H9 (cell line): ENCODE measurements around the gene PAK1. TPM values are rescaled to one million over a fixed set of nuclear protein-coding genes. Genes with fewer than 3 reads are reported as not detected.

Source experiments
- DNase-seq: peaks from one replicate; pipeline ENCODE4 v3.0.0-alpha.2; 2017
- H2AFZ ChIP-seq: one replicate; pipeline ENCODE4 v1.6.1; 2013; ENCODE audit warnings: mild to moderate bottlenecking, low read length, control low read depth, moderate library complexity
- H2AK5ac ChIP-seq: 2 replicates; pipeline ENCODE4 v1.6.1; 2013; ENCODE audit warnings: low read length, control low read depth, mixed read lengths; ENCODE audit not compliant: insufficient read length
- H2BK120ac ChIP-seq: one replicate; pipeline ENCODE4 v1.6.1; 2013; ENCODE audit warnings: low read depth, mild to moderate bottlenecking, low read length, control low read depth, inconsistent platforms; ENCODE audit not compliant: poor library complexity, severe bottlenecking
- H2BK12ac ChIP-seq: 2 replicates; pipeline ENCODE4 v1.6.1; 2013; ENCODE audit warnings: low read length, control low read depth, mixed read lengths, low read depth; ENCODE audit not compliant: insufficient read length
- H2BK15ac ChIP-seq: 2 replicates; pipeline ENCODE4 v1.6.1; 2013; ENCODE audit warnings: low read depth, low read length, control low read depth
- H2BK20ac ChIP-seq: one replicate; pipeline ENCODE4 v1.6.1; 2013; ENCODE audit warnings: low read depth, mild to moderate bottlenecking, low read length, control low read depth, inconsistent platforms; ENCODE audit not compliant: poor library complexity, severe bottlenecking
- H2BK5ac ChIP-seq: 2 replicates; pipeline ENCODE4 v1.6.1; 2013; ENCODE audit warnings: low read length, control low read depth, mixed read lengths; ENCODE audit not compliant: insufficient read length
- H3K14ac ChIP-seq: 2 replicates; pipeline ENCODE4 v1.6.1; 2013; ENCODE audit warnings: low read length, control low read depth; ENCODE audit not compliant: insufficient read depth
- H3K18ac ChIP-seq: 2 replicates; pipeline ENCODE4 v1.6.1; 2013; ENCODE audit warnings: low read depth, mild to moderate bottlenecking, mixed read lengths, low read length, control low read depth; ENCODE audit not compliant: insufficient read length
- H3K23ac ChIP-seq: 2 replicates; pipeline ENCODE4 v1.6.1; 2013; ENCODE audit warnings: low read length, control low read depth, mixed read lengths, low read depth; ENCODE audit not compliant: insufficient read length
- H3K23me2 ChIP-seq: 2 replicates; pipeline ENCODE4 v1.6.1; 2013; ENCODE audit warnings: low read depth, mild to moderate bottlenecking, mixed read lengths, low read length, control low read depth; ENCODE audit not compliant: insufficient read length, poor library complexity, severe bottlenecking
- H3K27ac ChIP-seq: 2 replicates; pipeline ENCODE4 v1.5.1; 2013; ENCODE audit warnings: low read length, control low read depth, mixed read lengths, low read depth; ENCODE audit not compliant: insufficient read length
- H3K27me3 ChIP-seq: 2 replicates; pipeline ENCODE4 v1.6.1; 2013; ENCODE audit warnings: low read length, control low read depth, inconsistent platforms; ENCODE audit not compliant: insufficient read depth
- H3K4ac ChIP-seq: 2 replicates; pipeline ENCODE4 v1.6.1; 2013; ENCODE audit warnings: low read depth, mild to moderate bottlenecking, control low read depth, inconsistent platforms, low read length, moderate library complexity
- H3K4me1 ChIP-seq: 2 replicates; pipeline ENCODE4 v1.6.1; 2013; ENCODE audit warnings: low read length, control low read depth, inconsistent platforms; ENCODE audit not compliant: insufficient read depth
- H3K4me2 ChIP-seq: 2 replicates; pipeline ENCODE4 v1.6.1; 2013; ENCODE audit warnings: low read length, control low read depth, mixed read lengths; ENCODE audit not compliant: insufficient read length, insufficient read depth
- H3K56ac ChIP-seq: 2 replicates; pipeline ENCODE4 v1.6.1; 2013; ENCODE audit warnings: low read depth, mild to moderate bottlenecking, mixed read lengths, low read length, control low read depth; ENCODE audit not compliant: insufficient read length
- H3K79me1 ChIP-seq: 2 replicates; pipeline ENCODE4 v1.6.1; 2013; ENCODE audit warnings: low read depth, mild to moderate bottlenecking, moderate library complexity, low read length, control low read depth, inconsistent platforms; ENCODE audit not compliant: insufficient read depth, poor library complexity, severe bottlenecking
- H3K79me2 ChIP-seq: 2 replicates; pipeline ENCODE4 v1.6.1; 2013; ENCODE audit warnings: low read length, control low read depth, inconsistent platforms; ENCODE audit not compliant: insufficient read depth
- H3K9ac ChIP-seq: 2 replicates; pipeline ENCODE4 v1.6.1; 2013; ENCODE audit warnings: low read length, control low read depth, mixed read lengths; ENCODE audit not compliant: insufficient read length; ENCODE audit errors: extremely low read depth
- H3K9me3 ChIP-seq: one replicate; pipeline ENCODE4 v1.6.1; 2013; ENCODE audit warnings: low read depth, low read length, inconsistent platforms; ENCODE audit not compliant: control insufficient read depth
- H3T11ph ChIP-seq: one replicate; pipeline ENCODE4 v1.6.1; 2013; ENCODE audit warnings: mild to moderate bottlenecking, low read length, control low read depth, inconsistent platforms
- H4K20me1 ChIP-seq: one replicate; pipeline ENCODE4 v1.6.1; 2013; ENCODE audit not compliant: control insufficient read depth, insufficient read length, insufficient read depth
- H4K5ac ChIP-seq: 2 replicates; pipeline ENCODE4 v1.6.1; 2013; ENCODE audit warnings: low read depth, mild to moderate bottlenecking, mixed read lengths, low read length, control low read depth; ENCODE audit not compliant: insufficient read length
- H4K8ac ChIP-seq: replicated peaks from 2 replicates; pipeline ENCODE4 v1.6.1; 2013; ENCODE audit warnings: low read length, control low read depth, mixed read lengths, low read depth; ENCODE audit not compliant: insufficient read length
- H4K91ac ChIP-seq: 2 replicates; pipeline ENCODE4 v1.6.1; 2013; ENCODE audit warnings: low read depth, mild to moderate bottlenecking, moderate library complexity, mixed read lengths, low read length, control low read depth; ENCODE audit not compliant: insufficient read length
- H3K27ac Mint-ChIP-seq, 3 experiments: 2 replicates in 2 of 3; 3 replicates in 1 of 3; pipeline ENCODE4 v1.8.0; 2020 to 2021; ENCODE audit warnings: mixed read lengths in 3 of 3, mild to moderate bottlenecking in 1 of 3, moderate library complexity in 1 of 3
- H3K27me3 Mint-ChIP-seq: 2 replicates; pipeline ENCODE4 v1.8.0; 2021; ENCODE audit warnings: low read depth, mild to moderate bottlenecking, moderate library complexity, mixed read lengths
- H3K36me3 Mint-ChIP-seq, 3 experiments: 2 replicates in 2 of 3; 3 replicates in 1 of 3; pipeline ENCODE4 v1.8.0; 2020 to 2021; ENCODE audit warnings: low read depth in 3 of 3, mixed read lengths in 3 of 3; ENCODE audit not compliant: insufficient read depth in 1 of 3
- H3K4me1 Mint-ChIP-seq, 2 experiments: 2 replicates each; pipeline ENCODE4 v1.8.0; 2020; ENCODE audit warnings: mixed read lengths in 2 of 2
- H3K4me3 Mint-ChIP-seq, 2 experiments: 2 replicates in 1 of 2; 3 replicates in 1 of 2; pipeline ENCODE4 v1.8.0; 2020 to 2021; ENCODE audit warnings: mild to moderate bottlenecking in 2 of 2, mixed read lengths in 2 of 2, moderate library complexity in 1 of 2
- H3K9me3 Mint-ChIP-seq, 2 experiments: 2 replicates in 1 of 2; 3 replicates in 1 of 2; pipeline ENCODE4 v1.8.0; 2020; ENCODE audit warnings: mild to moderate bottlenecking in 2 of 2, mixed read lengths in 2 of 2, moderate library complexity in 1 of 2
- WGBS: extraction: QIAGEN DNeasy Blood & Tissue Kit; methylation state at CpG from one replicate; pipeline ENCODE4 v1.1.7; 2013; ENCODE audit warnings: missing lambda C conversion rate, low lambda C conversion rate, mixed read lengths; ENCODE audit not compliant: insufficient read length; ENCODE audit errors: extremely low coverage; 5-methylcytosine and 5-hydroxymethylcytosine counted together
- total RNA-seq: library from RNA; stranded (reverse); gene quantifications from 2 replicates; pipeline ENCODE4 v1.2.1, GENCODE V29; 2021
- TF ChIP-seq, protein P1 (sequence below): fragments of 200-600 bp; sonication (generic); conservative IDR thresholded peaks from 3 replicates; pipeline ENCODE4 v1.8.0; 2021; ENCODE audit warnings: antibody characterized with exemption, mild to moderate bottlenecking

PAK1 gene
- total RNA-seq, 1 experiment from 2014 or later, result 122 TPM

GRCh38 chr11:77353131-77353530, 120.8 kb downstream of the PAK1 start:
- no peak overlapping the region for H2BK20ac ChIP-seq
- H3K79me2 ChIP-seq, result no peaks in the 10 kb centered on the region; the same call in 1 of the 2 replicates
- no peak overlapping the region for H3K14ac ChIP-seq
- H3T11ph ChIP-seq, result no peak overlapping the region
- WGBS, result no CpG with 5 or more reads among the region's 3 CpGs
- H3K56ac ChIP-seq, result no peak overlapping the region
- peaks cover 12 to 22% (median 22%) of the 10 kb centered on the region in 3 experiments; a peak in 5 of 7 replicates for H3K36me3 Mint-ChIP-seq
- no peaks in the 10 kb centered on the region for H3K27me3 Mint-ChIP-seq
- H3K4ac ChIP-seq, result no peak overlapping the region
- H3K4me3 Mint-ChIP-seq, result no peak overlapping the region
- H2BK5ac ChIP-seq, result no peak overlapping the region
- H2BK15ac ChIP-seq, result no peak overlapping the region
- H3K27me3 ChIP-seq, result no peaks in the 10 kb centered on the region
- H3K9me3 ChIP-seq, result no peaks in the 10 kb centered on the region
- H2BK120ac ChIP-seq, result no peak overlapping the region
- H2AFZ ChIP-seq, result no peak overlapping the region
- H3K27ac ChIP-seq, result no peak overlapping the region
- H3K18ac ChIP-seq, result no peak overlapping the region
- H2BK12ac ChIP-seq, result no peak overlapping the region
- TF ChIP-seq, protein P1, sequence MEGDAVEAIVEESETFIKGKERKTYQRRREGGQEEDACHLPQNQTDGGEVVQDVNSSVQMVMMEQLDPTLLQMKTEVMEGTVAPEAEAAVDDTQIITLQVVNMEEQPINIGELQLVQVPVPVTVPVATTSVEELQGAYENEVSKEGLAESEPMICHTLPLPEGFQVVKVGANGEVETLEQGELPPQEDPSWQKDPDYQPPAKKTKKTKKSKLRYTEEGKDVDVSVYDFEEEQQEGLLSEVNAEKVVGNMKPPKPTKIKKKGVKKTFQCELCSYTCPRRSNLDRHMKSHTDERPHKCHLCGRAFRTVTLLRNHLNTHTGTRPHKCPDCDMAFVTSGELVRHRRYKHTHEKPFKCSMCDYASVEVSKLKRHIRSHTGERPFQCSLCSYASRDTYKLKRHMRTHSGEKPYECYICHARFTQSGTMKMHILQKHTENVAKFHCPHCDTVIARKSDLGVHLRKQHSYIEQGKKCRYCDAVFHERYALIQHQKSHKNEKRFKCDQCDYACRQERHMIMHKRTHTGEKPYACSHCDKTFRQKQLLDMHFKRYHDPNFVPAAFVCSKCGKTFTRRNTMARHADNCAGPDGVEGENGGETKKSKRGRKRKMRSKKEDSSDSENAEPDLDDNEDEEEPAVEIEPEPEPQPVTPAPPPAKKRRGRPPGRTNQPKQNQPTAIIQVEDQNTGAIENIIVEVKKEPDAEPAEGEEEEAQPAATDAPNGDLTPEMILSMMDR, result no peak
- no peak overlapping the region for H4K91ac ChIP-seq
- H4K20me1 ChIP-seq, result no peaks in the 10 kb centered on the region
- no peaks in the 10 kb centered on the region for H3K79me1 ChIP-seq
- H2AK5ac ChIP-seq, result no peak overlapping the region
- H4K8ac ChIP-seq, result no peak overlapping the region
- H3K23me2 ChIP-seq, result no peaks in the 10 kb centered on the region
- H4K5ac ChIP-seq, result no peak overlapping the region
- H3K9me3 Mint-ChIP-seq, result no peaks in the 10 kb centered on the region
- H3K9ac ChIP-seq, result no peak overlapping the region
- DNase-seq, result no peak
- no peak overlapping the region for H3K4me2 ChIP-seq
- no peaks in the 10 kb centered on the region for H3K4me1 ChIP-seq
- no peaks in the 10 kb centered on the region for H3K4me1 Mint-ChIP-seq
- H3K23ac ChIP-seq, result no peak overlapping the region
- H3K27ac Mint-ChIP-seq, result no peak overlapping the region
